Hepatocyte (in vitro differentiated cells): ENCODE results near the gene GPR35.

Experiments
- CTCF ChIP-seq: fragments of 200-600 bp; sonication (generic); IDR thresholded peaks from 2 replicates; pipeline ENCODE4 v1.5.1; 2016; ENCODE audit warnings: antibody characterized with exemption, mild to moderate bottlenecking; ENCODE audit not compliant: poor library complexity
- EZH2 ChIP-seq: fragments of 200-600 bp; sonication (generic); IDR thresholded peaks from 2 replicates; pipeline ENCODE4 v1.6.1; 2016; ENCODE audit warnings: antibody characterized with exemption, mild to moderate bottlenecking, borderline replicate concordance
- EZH2phosphoT487 ChIP-seq: fragments of 200-600 bp; sonication (generic); IDR thresholded peaks from one replicate; pipeline ENCODE4 v1.6.1; 2018; ENCODE audit warnings: antibody characterized with exemption, mild to moderate bottlenecking, low read depth, moderate library complexity; ENCODE audit not compliant: unreplicated experiment, severe bottlenecking

GRCh38 chr2:240601061-240601830 lies 24.0 kb upstream of the GPR35 start:
- TF ChIP-seq EZH2 (no peak), CTCF (no peak), EZH2phosphoT487 (no peak)
